Hematopoietic multipotent progenitor cell treated with erythropoietin and hydrocortisone succinate and interleukin-3 and kit ligand, for 8 days (in vitro differentiated cells): ENCODE results near the gene GALNT9.

Experiments
- DNase-seq: peaks from one replicate; pipeline ENCODE4 v3.0.0-alpha.2; 2015

Gene GALNT9

DNA sequence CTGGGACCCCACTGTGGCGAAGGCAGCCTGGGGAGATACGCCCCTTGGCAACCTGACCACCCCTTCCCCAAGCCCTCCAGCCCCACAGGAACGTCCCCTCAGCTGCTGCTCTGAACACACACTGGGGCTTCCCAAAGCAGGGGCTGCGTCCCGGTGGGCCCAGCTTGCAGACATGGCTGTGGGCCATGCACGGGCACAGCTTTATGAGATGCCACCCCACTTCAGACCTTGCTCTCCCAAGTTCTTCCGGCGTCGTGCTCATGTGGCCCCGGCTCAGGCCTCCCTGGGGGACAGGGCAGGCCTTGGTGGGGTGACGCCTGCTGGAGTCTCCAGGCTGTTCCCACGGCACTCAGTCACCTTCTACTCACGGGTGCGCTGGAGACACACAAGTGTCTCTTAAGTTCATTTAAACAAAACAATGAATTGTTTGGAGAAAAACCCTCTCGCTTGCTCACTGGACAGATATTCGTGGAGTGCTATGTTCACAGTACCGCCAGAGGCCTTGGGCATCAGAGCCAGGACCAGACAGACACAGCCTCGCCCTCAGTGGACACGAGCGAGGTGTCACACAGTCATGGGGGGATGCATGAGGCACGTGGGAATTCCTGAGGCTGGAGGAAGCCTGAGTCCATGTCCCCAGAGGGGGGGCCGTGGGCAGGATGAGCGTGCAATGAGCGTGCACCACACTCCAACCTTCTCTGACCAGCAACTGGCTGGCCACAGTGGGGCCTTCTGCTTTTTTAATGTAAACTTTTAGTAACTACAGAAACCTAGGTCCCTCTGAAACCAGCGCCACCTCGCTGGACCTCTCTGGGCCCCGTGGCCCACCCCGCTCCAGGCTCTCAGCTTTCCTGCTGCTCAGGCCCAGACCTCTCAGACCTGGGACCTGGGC lies 4.3 kb downstream of the GALNT9 start:
- DNase-seq: no peak

DNA sequence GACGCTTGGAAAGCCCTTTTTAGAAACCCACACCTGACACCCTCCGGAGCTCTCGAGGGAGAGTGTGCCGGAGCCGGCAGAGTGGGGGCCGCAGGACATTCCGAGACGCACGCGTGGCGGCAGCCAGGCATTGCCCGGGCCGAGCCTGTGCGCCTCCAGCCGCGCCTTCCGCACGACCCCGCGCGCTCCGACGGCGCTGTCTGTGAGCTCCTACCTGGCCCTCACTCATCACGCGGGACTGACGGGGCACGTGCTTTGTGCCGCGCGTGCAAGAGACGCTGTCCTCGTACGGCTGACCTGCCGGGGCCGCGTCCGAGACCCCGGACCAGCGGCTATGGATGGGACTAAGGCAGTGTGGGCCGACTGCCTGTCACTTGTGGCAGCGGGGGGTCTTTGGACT lies 5.2 kb downstream of the GALNT9 start:
- DNase-seq: no peak

DNA sequence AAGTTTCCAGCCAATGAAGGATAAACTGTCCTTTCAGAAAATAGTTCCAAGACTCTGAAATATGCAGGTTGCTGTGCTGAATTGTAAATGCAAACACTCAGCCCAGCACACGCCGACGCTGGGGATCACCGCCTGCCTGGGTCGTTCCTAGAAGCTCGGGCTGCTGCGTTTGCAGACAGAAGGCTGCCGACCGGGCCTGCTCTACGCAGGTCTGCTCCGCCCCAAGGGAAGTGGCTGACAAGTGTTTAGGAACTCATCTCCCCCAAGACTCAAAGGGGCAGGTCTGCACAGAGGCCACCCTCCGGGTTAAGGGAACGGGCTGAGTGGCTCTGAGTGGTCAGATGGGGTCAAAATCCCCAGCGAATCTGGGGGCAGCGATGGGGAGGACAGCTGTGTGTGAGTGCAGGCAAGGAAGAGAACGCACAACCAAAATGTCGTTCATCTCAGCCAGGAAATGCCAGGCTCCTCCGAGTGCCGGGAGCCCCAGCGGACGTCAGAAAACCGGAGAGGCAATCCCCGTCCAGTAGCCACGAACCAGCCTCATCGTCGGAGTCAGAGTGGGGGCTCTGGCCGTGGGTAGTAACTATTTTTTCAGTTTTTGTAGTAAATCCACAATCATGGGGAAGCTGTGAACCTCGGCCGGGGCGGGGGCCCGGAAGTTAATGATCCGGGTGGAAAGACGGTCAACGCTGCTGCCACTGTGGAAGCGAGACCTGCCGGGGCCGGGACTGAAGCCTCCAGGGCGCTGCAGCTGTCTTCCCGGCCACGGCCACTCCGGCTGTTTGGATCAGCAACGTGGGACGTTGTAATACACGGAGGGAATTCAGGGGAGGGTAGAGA lies 6.0 kb downstream of the GALNT9 start:
- no peak for DNase-seq

GRCh38 chr12:132322206-132323132 lies 6.9 kb downstream of the GALNT9 start:
- no peak for DNase-seq

DNA sequence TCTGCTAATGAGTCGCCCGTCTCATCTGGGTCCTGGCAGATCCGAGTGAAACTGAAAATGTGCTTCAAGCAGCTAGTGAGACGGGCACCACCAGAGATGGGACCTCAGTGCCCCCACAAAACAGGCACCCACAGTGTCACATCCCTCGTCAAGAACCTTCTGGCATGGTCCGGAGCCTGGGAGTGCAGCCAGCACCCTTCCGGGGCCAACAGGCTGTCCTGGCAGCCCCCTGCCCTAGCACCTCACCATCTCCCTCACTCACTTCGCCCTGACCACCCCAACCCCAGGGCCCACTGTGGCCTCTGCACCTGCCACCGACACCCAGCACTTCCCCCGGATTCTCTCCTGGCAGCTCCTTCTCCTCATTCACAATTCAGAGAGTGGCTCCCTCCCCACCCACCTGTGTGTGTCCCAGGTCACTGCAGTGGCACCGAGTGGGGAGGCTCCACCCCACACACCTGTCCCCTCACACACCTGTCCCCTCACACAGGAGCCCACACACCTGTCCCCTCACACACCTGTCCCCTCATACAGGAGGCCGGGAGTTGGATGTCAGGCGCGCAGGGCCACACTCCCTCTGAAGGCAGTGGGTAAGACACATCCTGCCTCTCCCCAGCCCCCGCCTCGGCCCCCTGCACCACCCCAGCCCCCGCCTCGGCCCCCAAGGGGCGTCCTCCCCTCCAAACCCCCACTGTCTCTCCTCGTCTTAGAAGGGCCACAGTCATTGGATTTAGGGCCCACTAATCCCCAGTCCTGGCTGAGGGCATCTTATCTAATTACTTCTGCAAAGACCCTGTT lies 7.9 kb downstream of the GALNT9 start:
- DNase-seq: no peak

- DNase-seq: no peak
These were observed 8.6 kb downstream of the GALNT9 start for GRCh38 chr12:132320767-132321211.

GRCh38 chr12:132319991-132320570 lies 9.3 kb downstream of the GALNT9 start:
- no peak for DNase-seq

DNA sequence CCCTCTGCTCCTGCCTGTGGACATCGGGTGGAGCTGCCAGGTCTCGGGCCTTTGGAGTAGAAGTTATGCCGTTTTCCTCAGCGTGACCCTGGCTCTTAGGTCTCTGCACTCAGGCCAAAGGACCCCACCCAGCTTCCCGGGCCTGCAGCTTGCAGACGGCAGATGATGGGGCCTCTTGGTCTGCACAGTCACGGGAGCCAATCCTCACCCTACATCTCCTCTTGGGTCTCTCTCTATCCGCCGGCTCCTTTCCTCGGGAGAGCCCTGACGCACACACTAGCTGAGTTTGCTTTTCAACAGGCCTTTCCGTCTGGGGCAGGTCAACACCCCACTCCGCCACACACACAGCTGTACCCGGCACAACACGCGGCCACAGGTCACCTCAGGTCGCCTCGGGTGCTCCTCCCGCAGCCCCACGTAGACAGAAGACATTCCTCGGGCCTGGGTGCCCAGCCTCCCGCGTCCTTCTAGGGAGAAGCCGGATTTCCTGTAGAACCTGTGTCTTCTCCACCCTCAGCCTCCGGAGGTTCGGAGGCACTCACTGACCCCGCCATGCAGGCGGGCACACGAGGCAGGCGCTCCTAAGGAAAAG lies 9.9 kb downstream of the GALNT9 start:
- DNase-seq: no peak

- DNase-seq: no peak
These were observed 10.8 kb downstream of the GALNT9 start for GRCh38 chr12:132318618-132319033.

DNA sequence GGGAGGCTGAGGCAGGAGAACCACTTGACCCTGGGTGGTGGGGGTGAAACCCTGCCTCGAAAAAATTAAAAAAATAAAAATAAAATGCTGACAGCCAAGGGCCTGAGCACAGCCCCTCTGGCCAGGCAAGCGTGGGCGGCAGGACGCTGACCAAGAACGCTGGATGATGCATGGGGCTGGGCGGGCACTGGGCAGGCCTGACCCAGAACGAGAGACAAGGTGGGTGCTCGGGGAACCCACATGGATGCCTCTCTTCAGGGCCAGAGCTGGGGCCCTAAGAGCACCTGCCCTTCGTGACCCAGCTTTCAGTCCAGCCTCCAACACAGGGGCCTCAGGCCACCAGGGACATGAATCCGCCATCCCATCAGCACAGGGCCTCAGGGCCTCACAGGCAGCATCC lies 11.3 kb downstream of the GALNT9 start:
- no peak for DNase-seq

DNA sequence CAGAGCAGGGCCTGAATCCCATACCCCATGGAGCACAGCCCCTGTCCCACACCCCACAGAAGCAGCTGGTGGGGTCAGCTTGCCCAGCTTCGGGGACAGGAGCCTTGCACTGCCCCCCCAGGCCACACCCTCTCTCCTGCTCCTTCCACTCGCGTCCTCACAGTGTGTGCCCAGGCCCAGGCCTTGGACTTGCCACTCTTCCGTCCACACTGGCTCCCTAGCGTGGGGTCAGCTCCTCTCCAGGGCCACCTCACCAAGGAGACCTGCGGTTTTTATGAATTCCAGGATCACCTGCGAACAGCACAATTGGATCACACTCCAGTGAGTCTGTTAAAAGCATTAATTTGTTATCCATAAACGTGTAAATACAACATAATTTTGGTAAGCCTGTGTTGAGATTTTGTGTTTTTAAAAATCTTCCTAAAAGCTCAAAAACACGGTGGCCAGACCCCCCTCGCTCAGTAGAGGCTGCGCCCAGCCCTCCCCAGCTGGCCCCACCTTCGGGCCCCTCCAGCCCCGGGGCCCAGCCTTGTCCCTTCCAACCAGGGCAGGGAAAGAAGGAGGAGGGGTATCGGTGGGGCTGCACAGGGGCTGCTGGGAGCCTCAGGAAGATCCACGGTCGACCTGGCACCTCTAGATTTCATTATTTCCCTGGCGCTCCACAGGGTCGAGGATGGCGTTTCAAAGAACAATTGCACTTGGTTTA lies 12.0 kb downstream of the GALNT9 start:
- no peak for DNase-seq

- DNase-seq: no peak
These were observed 12.7 kb downstream of the GALNT9 start for GRCh38 chr12:132316497-132317232.

GRCh38 chr12:132315951-132316350 lies 13.4 kb downstream of the GALNT9 start:
- no peak for DNase-seq

DNA sequence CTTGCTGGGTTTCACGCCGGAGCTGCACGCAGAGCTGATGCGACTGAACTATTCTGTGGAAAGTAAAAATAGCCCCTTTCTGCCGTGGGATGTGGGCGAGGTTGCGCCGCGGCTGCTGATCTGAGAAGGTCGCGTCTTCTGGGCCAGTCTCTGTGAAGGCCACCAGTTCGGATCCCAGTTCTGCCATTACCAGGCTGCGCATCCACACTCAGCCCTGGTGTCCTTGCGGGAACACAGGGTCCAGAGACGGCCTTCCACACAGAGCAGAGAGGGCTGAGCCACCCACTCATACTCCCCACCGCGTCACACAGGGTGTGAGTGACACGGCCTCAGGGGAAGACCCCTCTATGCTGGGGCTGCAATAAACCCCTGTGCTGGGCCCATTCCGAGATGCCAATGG lies 13.9 kb downstream of the GALNT9 start:
- no peak for DNase-seq

GRCh38 chr12:132314516-132315233 lies 14.7 kb downstream of the GALNT9 start:
- DNase-seq: no peak

GRCh38 chr12:132314035-132314434 lies 15.4 kb downstream of the GALNT9 start:
- DNase-seq: no peak

DNA sequence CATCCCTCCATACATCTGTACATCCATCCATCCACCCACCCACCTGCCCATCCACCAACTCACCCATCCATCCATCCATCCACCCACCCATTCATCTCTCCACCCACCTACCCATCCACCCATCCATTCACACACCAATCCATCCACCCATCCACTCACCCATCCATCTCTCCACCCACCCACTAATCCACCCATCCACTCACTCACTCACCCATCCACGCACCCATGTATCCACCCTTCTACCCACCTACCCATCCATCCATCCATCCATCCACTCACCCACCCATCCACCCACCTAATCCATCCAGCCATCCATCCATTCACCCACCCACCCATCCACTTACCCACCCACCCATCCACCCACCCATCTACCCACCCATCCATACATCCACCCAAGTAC lies 16.2 kb downstream of the GALNT9 start:
- DNase-seq: no peak

DNA sequence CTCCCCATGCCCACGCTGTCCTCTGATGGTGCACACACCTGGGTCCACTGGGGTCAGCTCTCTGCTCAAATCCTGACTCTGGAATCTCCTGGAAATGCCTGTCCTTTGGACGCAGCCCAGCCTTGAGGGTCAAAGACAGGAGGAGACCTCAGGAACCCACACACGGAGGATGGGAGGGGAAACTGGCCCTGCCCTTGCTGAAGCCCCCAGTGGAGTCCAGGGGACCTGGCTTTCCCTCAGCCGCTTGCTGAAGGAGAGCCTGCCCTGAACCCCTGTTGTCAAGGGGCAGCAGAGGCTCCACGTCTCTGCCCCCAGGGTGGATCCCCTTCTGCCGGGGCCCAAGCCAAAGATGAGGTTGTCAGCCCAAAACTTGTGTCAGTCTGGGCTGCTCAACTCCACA lies 16.9 kb downstream of the GALNT9 start:
- no peak for DNase-seq
